HG02642 (cell line): ENCODE results near the gene LSAMP.

ENCODE experiments used
- ATAC-seq: cut with Tn5 transposase; IDR thresholded peaks from one replicate; pipeline ENCODE4 v1.9.1; 2021; ENCODE audit warnings: mild to moderate bottlenecking; ENCODE audit not compliant: unreplicated experiment, poor library complexity

The LSAMP gene

GRCh38 chr3:116188231-116188785 lies 257.0 kb downstream of the LSAMP start:
- no peak for ATAC-seq

DNA sequence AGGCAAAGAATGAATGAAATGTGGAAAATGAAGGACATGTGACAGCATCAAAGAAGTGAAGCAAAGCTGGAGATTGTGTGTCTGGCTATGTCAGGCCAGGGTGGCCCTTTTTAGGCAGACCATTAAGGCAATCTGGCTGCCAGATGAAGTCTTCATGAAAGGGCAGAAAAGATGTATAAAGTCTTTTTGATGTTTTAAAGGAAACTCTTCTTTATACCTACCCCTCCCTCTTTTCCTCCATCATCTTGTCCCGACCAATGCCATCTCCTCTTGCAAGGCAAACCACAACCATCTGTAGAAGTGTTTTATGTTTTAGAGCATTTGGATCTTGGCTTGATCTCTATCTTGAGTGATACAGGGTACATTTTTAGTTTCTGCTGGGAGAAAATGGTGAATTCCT lies 259.2 kb downstream of the LSAMP start:
- no peak for ATAC-seq

DNA sequence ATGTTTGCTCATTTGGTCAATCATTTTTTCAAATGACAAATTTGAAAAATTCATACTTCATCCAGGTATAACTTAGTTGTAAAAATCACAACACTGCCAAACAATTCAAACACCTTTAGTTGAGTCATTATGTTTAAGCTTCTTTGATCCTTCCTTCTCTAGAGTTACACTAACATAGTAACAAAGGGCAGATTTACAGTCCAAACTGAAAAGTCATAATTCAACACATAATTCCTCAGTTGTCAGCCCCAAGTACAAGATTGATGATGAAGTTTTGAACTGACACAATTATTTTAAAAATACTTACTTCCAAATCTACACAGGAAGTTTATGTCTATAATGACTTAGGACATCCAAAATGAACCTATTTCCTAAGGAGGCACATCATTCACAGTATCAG lies 264.1 kb downstream of the LSAMP start:
- ATAC-seq = no peak

GRCh38 chr3:116179091-116179490 lies 266.2 kb downstream of the LSAMP start:
- ATAC-seq = no peak

- no peak for ATAC-seq
These were observed 268.2 kb downstream of the LSAMP start for GRCh38 chr3:116176974-116177555.

- ATAC-seq = no peak
These were observed 279.2 kb downstream of the LSAMP start for GRCh38 chr3:116166121-116166520.

DNA sequence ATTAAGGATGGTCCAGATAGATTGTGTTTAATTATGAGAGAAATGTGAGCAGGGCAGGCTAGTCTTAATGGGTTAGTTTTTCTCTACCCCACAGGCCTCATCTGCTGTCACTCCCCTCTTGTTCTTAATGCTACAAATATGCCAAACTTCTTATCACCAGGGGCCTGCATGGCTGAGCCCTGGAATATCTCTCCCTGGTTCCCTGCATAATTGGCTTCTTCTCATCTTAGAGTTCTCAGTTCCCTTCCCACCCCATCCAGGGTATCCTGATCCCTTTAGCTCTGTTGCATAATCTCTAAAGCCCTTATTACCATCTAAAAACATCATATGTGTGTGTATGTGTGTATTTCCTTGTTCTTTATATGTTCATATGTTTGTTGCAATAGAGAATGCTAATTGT lies 279.6 kb downstream of the LSAMP start:
- ATAC-seq = no peak

GRCh38 chr3:116165135-116165534 lies 280.2 kb downstream of the LSAMP start:
- ATAC-seq = no peak

DNA sequence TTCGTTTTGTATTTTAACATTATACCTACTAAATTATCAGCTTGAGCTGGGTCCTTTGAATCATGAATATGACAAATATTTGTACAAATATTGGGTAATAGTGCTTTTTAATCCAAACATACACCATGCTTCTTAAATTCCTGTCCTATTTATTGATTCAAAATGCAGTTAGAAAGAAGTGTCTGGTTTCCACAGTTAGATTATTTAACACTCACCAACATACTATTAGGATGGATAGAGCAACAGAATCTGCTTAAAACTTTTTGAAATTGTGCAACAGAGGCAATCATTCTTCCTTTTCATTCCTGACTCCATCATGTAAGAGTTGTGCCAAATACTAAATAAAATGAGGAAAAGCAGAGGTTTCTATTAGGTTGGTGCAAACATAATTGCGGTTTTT lies 281.2 kb downstream of the LSAMP start:
- no peak for ATAC-seq

- no peak for ATAC-seq
These were observed 283.4 kb downstream of the LSAMP start for GRCh38 chr3:116161575-116162525.

GRCh38 chr3:116160594-116160993 lies 284.7 kb downstream of the LSAMP start:
- no peak for ATAC-seq

DNA sequence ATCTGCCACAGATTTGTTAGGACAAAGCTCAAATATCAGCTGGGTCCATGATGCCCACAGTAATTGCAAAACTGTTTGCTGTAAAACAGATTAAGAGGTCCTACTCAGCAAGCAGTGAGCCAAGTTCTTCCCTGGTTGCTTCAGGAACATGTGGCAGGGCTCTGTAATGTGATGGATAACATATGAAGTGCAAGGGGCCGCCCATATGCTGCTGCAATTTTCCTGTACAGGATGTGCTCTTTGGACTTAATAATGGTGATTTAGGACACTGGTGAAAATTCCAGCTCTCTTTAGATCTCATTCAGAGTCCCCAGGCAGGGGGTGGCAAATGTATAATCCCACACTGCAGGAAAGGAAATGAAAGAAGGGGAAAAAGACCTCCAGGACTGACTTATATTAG lies 289.4 kb downstream of the LSAMP start:
- no peak for ATAC-seq

DNA sequence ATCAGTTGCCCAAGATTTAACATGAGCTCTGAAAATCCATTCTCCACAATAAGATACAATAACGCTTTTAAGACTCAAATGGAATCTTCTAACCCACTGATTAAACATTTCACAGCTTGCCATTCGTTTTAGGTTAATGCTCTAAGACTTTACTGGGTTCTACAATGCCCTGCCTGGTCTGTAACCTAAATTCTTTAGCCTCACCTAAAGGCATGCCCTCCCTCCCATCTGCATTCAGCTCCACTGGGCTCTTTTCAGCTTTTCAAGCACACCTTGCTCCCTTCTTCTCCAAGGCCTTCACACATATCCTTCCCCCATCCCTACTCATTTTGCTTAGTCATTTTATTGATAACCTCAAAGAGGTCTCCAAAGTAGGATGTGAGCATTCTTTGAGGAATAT lies 290.9 kb downstream of the LSAMP start:
- no peak for ATAC-seq

DNA sequence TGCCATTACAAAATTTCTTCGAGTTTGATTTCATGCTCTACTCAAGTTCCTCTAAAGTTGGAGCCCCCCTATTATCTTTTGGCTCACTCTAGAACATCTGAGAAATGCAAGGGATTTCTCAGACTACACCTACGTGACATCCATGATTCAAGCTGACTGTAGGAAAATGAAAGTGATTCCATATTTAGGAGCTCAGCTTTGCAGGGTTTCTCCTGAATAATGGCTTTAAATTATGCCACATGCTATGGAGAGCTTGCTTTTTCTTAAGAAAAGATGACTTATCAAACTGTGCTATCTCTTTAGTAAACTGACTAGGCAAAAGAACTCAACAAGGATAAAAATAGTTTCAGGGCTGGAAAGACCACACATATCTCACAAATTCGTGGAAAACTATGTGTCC lies 292.1 kb downstream of the LSAMP start:
- ATAC-seq = no peak

GRCh38 chr3:116150655-116151167 lies 294.6 kb downstream of the LSAMP start:
- no peak for ATAC-seq

GRCh38 chr3:116148881-116149851 lies 296.1 kb downstream of the LSAMP start:
- ATAC-seq = no peak

DNA sequence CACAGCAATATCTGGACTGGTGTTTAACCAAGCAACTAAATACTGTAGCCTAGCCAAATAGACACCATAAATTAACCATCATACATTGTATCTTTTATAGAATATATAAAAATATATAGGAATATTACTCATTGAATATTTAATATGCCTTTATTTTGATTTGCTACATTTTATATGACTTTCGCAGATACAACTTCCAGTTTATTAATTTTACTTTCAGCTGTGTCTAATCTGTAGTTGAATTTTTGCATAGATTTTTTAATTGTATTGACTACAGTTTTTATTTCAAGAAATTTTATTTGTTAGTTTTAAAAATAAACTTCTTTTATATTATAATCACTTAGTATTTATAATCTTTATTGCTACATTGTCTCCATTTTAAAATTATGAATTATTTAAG lies 299.7 kb downstream of the LSAMP start:
- ATAC-seq = no peak

DNA sequence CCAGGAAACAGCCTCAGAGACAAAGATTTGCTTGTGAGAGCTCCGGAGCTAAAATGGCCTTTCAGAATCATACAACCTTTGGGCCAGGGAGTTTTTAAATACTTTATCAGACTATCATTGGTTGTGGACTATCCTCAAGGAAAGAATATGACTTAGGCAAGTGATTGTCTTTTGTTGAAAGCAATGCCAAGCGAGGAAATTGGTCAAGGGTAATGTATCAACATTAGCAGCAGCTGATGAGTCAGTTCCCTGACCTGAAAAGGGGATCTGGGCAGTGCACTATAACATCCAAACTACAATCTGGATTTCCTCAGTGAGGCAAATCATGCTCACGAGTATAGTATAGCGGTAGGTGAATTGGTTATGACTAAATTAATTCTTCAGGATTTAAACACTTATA lies 303.6 kb downstream of the LSAMP start:
- no peak for ATAC-seq

DNA sequence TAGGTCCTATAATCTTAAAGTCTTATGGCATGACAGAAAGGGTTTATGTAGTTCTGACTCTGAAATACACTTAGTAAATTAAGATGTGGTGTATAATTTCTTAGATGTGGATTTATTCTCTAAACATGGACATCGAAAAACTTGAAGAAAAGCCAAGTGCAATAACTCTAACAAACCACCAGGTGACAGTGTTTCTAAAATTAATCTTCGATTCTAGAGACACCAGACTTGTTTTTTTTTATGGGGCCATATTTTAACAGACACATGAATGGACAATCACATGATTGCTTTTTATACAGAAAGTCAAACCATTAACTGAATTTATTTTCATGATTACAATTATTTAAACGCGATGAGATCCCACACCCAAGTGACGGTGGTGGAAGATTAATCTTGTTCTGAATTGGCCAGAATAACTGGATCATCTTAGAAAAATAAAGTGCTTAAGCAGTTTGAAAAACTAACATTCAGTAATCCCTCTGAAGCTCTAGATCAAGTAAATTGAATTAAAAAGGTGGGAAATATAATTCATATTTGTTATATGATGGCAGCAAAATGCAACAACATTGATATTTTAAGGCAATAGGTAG lies 305.1 kb downstream of the LSAMP start:
- ATAC-seq = no peak

DNA sequence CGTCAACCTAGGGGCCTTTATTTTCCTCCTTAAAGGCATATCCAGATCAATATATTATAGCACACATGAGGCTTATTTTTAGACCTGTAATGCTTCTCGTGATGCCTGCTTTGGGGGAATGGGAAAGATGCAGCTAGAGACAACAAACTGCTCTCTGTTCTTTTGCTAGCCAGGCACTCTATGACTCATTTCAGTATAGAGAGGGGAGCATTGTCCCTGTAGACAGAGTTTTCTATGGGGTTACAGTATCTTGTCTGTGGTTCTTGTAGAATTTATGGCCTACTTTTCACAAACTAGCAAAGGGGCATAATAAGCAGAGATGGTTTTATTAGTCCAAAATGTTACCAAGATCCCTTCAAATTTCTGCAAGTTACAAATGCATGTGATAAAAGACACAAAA lies 305.6 kb downstream of the LSAMP start:
- ATAC-seq = no peak
